Neuron (in vitro differentiated cells): Measurements from ENCODE around the gene RSPRY1.

Experiments used
- H2AFZ ChIP-seq: one replicate; pipeline ENCODE4 v1.6.1; 2013; ENCODE audit warnings: low read depth, mild to moderate bottlenecking, inconsistent platforms, low read length, moderate library complexity
- H3K27me3 ChIP-seq: one replicate; pipeline ENCODE4 v1.6.1; 2013; ENCODE audit warnings: low read length; ENCODE audit not compliant: insufficient read depth
- H3K36me3 ChIP-seq: one replicate; pipeline ENCODE4 v1.6.1; 2013; ENCODE audit warnings: low read length; ENCODE audit not compliant: insufficient read depth
- H3K4me1 ChIP-seq: one replicate; pipeline ENCODE4 v1.6.1; 2013; ENCODE audit warnings: low read length; ENCODE audit not compliant: insufficient read depth
- H3K4me3 ChIP-seq: 2 replicates; pipeline ENCODE4 v1.5.1; 2013; ENCODE audit warnings: mild to moderate bottlenecking, low read length, moderate library complexity
- H3K9me3 ChIP-seq: one replicate; pipeline ENCODE4 v1.6.1; 2013; ENCODE audit warnings: low read length

RSPRY1 gene

DNA sequence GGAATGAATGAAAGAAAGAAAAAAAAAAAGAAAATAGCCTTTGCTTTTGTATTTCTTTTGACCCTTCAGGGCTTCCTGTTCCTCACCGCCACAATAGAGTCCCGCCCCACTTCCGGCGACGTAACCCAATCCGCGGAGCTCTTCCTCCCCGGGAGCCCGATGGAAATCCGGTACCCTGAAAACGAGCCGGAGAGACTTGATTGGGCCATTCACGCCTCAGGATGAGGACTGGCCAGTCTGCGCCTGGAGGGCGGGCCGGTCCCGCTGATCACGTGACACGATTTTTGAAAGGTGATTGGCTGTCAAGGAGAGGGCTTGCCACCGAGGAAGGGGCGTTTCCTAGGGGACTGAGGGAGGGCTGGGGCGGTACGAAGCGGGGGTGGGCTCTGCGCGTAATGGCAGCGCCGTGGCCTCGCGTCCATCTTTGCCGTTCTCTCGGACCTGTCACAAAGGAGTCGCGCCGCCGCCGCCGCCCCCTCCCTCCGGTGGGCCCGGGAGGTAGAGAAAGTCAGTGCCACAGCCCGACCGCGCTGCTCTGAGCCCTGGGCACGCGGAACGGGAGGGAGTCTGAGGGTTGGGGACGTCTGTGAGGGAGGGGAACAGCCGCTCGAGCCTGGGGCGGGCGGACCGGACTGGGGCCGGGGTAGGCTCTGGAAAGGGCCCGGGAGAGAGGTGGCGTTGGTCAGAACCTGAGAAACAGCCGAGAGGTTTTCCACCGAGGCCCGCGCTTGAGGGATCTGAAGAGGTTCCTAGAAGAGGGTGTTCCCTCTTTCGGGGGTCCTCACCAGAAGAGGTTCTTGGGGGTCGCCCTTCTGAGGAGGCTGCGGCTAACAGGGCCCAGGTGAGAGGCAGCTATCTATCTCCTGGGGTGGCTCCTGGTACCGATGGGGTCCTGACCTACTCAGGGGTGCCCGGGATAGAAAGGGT is at the start of gene RSPRY1, which contains the start of gene PSME3IP1:
Gene RSPRY1, plus strand, starts transcription at position 385 of the 927 bp plus-strand sequence. CDS start 18,330 bp downstream, outside the sequence.
Gene PSME3IP1, minus strand, starts transcription at position 95 of the 927 bp plus-strand sequence. CDS start 12,185 bp downstream, outside the sequence.
- Histone ChIP-seq H3K27me3 (no peaks in the 10 kb centered on the region), H3K36me3 (peaks cover 8% of the 10 kb centered on the region), H3K4me1 (peaks cover 26% of the 10 kb centered on the region), H2AFZ (peak within 1 kb of the TSS; percentile 80), H3K9me3 (no peaks in the 10 kb centered on the region), H3K4me3 (peak within 1 kb of the TSS; percentile 99)

DNA sequence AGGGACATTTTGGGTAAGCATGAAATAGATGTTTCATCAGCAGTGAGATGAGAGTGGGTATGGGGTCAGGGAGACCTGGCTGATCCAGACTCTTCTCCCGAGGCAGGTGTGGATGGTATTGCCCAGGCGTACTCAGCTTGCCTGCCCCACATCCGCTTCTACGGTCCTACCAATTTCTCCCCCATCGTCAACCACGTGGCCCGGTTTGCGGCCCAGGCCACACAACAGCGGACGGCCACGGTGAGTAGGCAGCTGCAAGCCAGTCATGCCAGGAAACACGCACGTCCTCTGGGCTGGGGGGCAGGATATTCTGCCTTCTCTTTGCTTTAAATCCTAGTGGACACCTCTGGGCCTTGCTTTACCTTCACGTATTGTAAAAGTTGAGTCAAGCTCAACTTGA is 49.1 kb upstream of the RSPRY1 start:
- H3K27me3 ChIP-seq = no peaks in the 10 kb centered on the region
- H3K9me3 ChIP-seq = no peaks in the 10 kb centered on the region
- peaks cover 12% of the 10 kb centered on the region for H3K4me1 ChIP-seq
- H2AFZ ChIP-seq = no peak overlapping the region
- H3K4me3 ChIP-seq = no peak overlapping the region
- H3K36me3 ChIP-seq = peaks cover 3% of the 10 kb centered on the region

DNA sequence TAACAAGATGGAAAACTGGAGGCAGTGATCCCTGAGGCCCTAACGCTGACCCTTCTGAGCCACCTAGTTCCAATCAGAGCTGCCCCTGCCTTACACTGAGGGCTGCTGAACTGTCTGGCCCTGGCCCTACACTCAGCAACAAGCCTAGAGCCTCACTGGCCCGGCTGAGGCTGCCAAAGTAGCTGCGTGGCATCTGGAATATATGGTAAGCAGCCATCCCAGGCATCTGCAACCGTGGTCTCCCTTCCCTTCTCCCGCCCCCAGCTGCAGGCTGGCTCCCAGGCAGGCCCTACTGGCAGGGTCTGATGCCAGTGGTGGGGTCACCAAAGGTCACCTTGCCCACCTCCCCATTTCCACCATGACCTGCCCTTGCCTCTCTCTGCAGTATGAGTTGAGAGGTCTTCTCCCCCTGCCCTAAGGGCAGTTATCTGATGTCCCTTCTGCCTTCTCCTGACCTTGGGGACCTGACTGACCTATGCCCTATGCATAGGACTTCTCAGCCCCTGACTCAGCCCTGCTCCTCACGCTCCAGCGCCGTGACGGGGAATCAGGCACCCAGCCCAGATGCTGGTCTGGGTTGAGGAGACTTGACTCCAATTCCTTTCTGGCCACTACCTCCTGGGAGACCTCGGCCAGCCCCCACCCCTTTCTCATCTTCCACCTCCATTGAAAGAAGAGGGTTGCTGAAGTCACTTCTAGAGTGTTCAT is 48.4 kb upstream of the RSPRY1 start:
- H3K27me3 ChIP-seq = no peaks in the 10 kb centered on the region
- H3K4me1 ChIP-seq = peaks cover 6% of the 10 kb centered on the region
- H2AFZ ChIP-seq = no peak overlapping the region
- peaks cover 3% of the 10 kb centered on the region for H3K36me3 ChIP-seq
- H3K4me3 ChIP-seq = no peak overlapping the region
- no peaks in the 10 kb centered on the region for H3K9me3 ChIP-seq

DNA sequence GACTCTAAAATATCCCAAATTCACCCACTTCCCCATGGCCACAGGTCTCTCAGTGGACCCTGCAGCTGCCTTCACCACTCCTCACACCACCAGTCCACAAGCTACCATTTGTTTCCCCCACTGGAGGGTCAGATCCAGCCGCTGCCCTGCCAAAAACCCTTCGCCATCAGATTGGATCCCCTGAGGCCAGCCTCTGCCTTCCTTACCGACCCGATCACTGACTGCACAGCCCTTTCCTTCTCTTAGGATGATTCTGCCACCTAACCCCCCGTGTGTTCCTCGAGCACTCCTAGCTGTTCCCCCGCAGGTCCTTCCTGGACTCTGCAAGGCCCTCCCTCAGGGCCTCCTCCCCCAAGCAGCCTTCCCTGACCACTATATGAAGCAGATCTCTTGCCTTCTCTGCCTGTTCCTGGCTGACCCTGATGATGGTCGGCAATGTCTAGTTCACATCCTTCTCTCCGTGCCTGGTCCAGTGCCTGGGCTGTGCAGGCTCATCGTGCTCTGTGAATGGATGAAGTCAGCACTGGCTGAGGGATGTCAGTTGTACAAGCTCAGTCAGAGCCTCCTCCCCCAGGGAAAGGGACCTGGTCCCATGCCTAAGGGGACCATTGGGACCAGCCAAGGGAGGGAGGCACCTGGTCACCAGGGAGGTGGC is 47.7 kb upstream of the RSPRY1 start:
- Histone ChIP-seq H2AFZ (no peak overlapping the region), H3K9me3 (no peaks in the 10 kb centered on the region), H3K36me3 (peaks cover 3% of the 10 kb centered on the region), H3K27me3 (no peaks in the 10 kb centered on the region), H3K4me1 (no peaks in the 10 kb centered on the region), H3K4me3 (no peak overlapping the region)

DNA sequence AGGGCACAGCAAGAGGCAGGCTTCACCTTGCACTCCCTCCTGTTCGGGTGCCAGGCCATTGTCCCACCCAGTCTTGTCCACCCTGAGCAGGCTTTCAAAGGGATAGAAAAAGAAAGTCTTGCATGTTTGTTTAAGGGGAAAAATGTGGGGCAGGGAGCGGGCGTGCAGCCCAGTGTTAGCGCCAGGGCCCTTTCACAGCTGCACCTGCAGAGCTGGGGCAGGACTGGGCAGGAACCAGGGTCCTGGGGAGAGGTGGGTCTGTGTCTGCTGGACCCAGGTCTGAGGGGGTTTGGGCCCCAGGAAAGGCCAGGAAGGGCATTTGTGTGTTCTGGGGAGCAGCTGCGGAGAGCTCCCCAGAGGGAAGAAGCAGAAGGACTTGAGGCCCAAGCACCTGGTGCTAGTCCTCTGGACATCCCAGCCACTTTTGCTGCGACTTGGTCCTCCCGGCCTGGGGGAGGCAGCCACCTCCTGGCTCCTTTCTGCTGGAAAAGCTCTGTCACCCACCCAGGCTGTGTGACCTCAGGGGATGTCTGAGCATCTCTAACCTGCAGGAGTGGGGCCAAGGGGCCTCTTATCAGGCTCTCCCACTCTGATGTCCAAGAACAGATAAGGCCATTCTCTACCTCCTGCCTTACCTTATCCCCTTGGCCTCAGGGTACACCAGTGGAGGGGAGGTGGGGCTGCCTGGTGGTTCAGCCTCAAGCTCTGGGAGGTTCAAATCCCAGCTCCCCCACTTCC is 45.0 kb upstream of the RSPRY1 start:
- peaks cover 3% of the 10 kb centered on the region for H3K36me3 ChIP-seq
- H3K27me3 ChIP-seq = no peaks in the 10 kb centered on the region
- H3K4me3 ChIP-seq = no peak overlapping the region
- peaks cover 6% of the 10 kb centered on the region for H3K4me1 ChIP-seq
- H2AFZ ChIP-seq = no peak overlapping the region
- no peaks in the 10 kb centered on the region for H3K9me3 ChIP-seq

DNA sequence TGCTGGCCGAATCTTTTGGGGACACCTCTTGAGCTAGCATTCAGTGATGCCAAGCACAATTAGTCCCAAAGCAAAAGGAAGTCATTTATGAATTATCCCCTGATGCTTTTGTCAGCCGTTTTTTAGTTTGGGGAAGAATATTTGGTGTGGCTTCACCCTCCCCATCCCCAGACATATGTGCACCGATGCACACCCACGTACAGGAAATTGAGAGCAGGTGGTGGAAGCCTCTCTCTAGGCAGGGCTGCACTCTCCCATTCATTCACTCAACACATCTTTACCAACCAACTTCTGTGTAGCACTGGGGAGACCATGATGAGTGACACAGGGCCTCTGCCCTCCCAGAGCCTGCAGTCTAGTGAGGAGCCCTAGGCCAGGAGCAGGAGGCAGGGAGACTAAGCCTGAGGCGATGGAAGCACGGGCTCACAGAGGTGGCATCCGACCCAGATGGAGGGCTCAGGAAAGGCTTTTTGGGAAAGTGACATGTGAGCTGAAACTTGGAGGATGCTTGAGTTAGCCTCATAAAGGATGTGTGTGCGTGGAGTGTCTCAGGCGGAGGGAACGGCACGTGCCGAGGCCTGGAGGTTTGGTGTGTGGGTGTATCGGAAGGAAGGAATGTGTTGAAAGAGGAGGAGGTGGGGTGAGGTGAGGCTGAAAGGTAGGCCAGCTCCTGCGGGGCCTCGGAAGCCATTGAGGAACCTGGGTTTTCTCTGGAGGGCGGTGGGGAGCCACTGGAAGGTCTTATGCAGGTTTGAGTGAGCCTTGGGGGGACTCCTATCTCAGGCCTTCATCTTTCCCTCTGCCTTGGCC is 44.1 kb upstream of the RSPRY1 start:
- Histone ChIP-seq H3K9me3 (no peaks in the 10 kb centered on the region), H3K4me3 (no peak overlapping the region), H2AFZ (no peak overlapping the region), H3K36me3 (peaks cover 3% of the 10 kb centered on the region), H3K27me3 (no peaks in the 10 kb centered on the region), H3K4me1 (peaks cover 8% of the 10 kb centered on the region)

DNA sequence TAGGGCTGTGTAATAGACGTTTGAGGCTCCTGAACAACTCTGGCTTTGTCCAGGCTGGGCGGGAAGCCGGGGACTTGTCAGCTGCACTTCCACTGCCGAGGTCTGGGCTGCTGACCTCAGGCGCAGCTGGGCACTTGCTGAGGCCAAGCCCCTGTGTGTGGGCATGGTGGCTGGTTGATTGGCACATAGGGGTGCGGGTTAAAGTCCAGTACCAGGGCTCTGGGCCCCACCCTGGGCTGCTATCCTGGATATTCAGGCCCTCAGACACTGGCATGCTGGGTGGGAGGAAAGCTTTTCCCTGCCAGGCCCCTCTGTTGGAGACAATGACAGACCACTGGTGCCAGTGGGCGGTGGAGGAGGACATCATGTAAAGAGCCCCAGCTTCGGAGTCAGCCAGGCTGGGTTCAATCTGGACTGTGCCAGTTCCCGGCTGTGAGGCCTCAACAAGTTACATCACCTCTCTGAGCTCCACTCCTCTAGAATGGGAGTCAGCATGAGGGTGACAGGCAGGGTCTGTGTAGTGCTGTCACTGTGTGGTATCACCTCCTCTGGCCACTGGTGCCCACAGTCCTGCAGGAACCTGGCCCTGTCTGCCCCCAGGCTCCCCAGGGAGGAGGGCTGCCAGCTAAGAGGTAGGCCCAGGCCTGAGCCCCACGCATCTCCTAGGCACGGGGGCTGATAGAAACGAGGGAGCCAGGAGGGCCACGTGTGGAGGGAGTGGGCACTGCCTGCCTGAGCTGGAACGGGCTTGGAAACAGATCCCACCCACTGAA is 42.8 kb upstream of the RSPRY1 start:
- H3K4me1 ChIP-seq = peaks cover 19% of the 10 kb centered on the region
- H3K27me3 ChIP-seq = no peaks in the 10 kb centered on the region
- no peak overlapping the region for H3K4me3 ChIP-seq
- no peaks in the 10 kb centered on the region for H3K36me3 ChIP-seq
- no peaks in the 10 kb centered on the region for H3K9me3 ChIP-seq
- H2AFZ ChIP-seq = no peak overlapping the region

DNA sequence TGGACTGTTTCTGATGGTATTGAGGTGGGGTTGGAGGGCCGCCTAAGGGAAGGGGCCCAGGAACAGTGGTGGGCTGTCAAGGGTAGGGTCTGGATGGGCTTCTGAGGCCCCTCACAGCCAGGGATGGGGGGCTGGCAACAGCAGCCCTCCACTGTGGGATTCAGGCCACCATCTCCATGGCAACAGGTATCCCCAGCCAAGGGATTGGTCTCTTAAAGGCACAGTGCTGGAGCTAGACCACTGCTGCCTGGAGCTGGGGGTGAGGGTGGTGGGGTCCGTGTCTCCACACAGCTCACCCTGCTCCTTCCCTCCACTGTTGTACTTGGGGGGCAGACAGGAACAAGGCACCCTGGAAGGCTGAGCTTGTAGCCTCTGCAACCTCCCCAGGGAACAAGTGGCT is 42.1 kb upstream of the RSPRY1 start:
- Histone ChIP-seq H3K4me3 (no peak overlapping the region), H3K36me3 (no peaks in the 10 kb centered on the region), H2AFZ (no peak overlapping the region), H3K27me3 (no peaks in the 10 kb centered on the region), H3K4me1 (peaks cover 19% of the 10 kb centered on the region), H3K9me3 (no peaks in the 10 kb centered on the region)

DNA sequence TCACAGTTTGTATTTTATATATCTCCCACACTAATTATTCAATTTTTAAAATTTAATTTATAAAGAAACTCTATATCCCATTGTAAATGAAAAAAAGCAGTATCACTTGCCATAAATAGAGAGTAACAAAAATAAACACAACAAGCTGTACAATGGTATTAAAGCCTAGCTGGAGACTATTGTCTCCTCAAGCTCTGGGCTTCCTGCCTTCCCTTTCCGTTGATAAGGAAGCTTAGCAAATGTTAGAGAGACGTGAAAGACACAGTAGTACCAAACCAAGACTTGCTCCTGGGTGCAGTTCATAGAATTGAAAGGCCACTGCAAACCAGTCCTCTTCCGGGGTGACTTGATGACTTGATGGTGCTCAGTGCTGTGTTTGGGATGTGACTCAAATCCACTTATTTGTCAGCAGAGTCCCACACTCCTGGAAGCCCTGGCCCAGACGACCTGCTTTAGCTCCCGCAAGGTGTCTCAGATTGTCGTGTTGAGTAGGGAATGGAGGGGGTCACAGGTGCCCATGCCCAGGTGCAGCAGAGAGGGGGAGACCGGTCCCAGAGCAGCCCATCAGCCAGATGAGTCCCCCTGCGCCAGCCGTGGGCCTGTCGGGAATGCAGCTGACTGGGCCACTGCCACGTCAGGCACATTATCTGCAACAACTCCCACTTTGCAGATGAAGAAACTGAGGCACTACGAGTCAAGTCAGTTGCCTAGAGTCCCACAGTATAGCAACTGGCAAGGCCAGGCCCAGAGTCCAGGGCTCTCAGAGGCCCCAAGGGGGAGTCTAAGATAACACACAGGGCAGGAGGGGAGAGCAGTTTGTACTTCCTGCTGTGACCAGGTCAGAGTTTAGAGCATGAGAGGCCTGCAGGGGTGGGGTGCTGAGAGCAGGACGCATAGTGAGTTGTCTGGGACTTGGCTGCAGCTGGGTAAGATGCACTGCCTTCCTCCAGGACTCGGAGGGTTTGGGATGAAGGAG is 40.8 kb upstream of the RSPRY1 start:
- Histone ChIP-seq H3K27me3 (no peaks in the 10 kb centered on the region), H3K36me3 (no peaks in the 10 kb centered on the region), H2AFZ (no peak overlapping the region), H3K9me3 (no peaks in the 10 kb centered on the region), H3K4me3 (no peak overlapping the region), H3K4me1 (peaks cover 19% of the 10 kb centered on the region)

DNA sequence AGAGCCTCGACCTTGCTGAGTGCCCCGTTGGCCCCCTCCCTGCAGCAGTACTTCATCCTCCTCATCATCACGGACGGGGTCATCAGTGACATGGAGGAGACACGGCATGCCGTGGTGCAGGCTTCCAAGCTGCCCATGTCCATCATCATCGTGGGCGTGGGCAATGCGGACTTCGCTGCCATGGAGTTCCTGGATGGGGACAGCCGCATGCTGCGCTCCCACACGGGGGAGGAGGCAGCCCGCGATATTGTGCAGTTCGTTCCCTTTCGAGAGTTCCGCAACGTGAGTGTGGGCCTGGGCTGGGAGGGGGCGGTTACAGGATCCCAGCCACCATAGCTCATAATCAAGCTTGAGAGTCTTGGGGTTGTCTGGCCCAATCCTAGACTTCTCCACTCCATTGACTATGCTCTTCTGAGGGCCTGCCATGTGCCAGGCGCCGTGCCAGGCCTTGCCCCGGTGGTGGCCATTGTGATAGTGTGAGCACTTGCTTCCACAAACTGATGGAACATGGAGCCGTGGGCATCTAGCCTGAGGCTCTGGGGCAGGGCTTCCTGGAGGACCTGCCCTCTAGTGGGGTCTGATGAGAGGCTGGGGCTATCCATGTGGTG is 40.0 kb upstream of the RSPRY1 start:
- Histone ChIP-seq H2AFZ (no peak overlapping the region), H3K9me3 (no peaks in the 10 kb centered on the region), H3K27me3 (no peaks in the 10 kb centered on the region), H3K4me1 (peaks cover 19% of the 10 kb centered on the region), H3K36me3 (peaks cover 3% of the 10 kb centered on the region), H3K4me3 (no peak overlapping the region)
